A673 (cell line): ENCODE results near the gene TEX19. TPM values are rescaled to one million over a fixed set of nuclear protein-coding genes. Genes with fewer than 3 reads are reported as not detected.
A peak's percentile ranks its signal among the peaks of the same experiment; 100 is the strongest.

Source experiments
- Bru-seq: library from RNA; stranded (reverse); fragments of 400-500 nt; gene quantifications from one replicate; lab custom pipeline; 2021; lab: Mats Ljungman, UMichigan
- BruChase-seq, 2 experiments: library from RNA; stranded (reverse); fragments of 400-500 nt; gene quantifications; one replicate each; lab custom pipeline; 2021; lab: Mats Ljungman, UMichigan
- BruUV-seq: library from RNA; stranded (reverse); fragments of 400-500 nt; replicated peaks from 2 replicates; lab custom pipeline; 2021; lab: Mats Ljungman, UMichigan
- CTCF ChIA-PET: fragments of 300-600 bp; sonication (Branson Sonifier 250); formaldehyde crosslinking; loops from one replicate; lab custom pipeline; 2022; ENCODE audit warnings: antibody characterized with exemption; lab: Charles Lee
- POLR2A ChIA-PET: fragments of 300-600 bp; sonication (Branson Sonifier 250); formaldehyde crosslinking; loops from one replicate; lab custom pipeline; 2022; ENCODE audit warnings: antibody characterized with exemption; ENCODE audit not compliant: low non-redundant PET; lab: Charles Lee
- DNase-seq: peaks from one replicate; pipeline ENCODE4 v3.0.0-alpha.2; 2015; ENCODE audit warnings: low spot score
- H3K27ac ChIP-seq: fragments of 200-600 bp; sonication (generic); 2 replicates; pipeline ENCODE4 v1.5.1; 2016; ENCODE audit warnings: mixed run types, low read depth, mild to moderate bottlenecking, mixed read lengths, antibody characterized with exemption, low read length; ENCODE audit not compliant: poor library complexity, severe bottlenecking
- H3K27me3 ChIP-seq: fragments of 200-600 bp; sonication (generic); replicated peaks from 2 replicates; pipeline ENCODE4 v1.6.1; 2017; ENCODE audit warnings: mixed run types, low read depth, mild to moderate bottlenecking, mixed read lengths, antibody characterized with exemption, low read length; ENCODE audit not compliant: insufficient read depth, poor library complexity
- H3K36me3 ChIP-seq: fragments of 200-600 bp; sonication (generic); 2 replicates; pipeline ENCODE4 v1.6.1; 2016; ENCODE audit warnings: mixed run types, mild to moderate bottlenecking, mixed read lengths, antibody characterized with exemption, low read length; ENCODE audit not compliant: insufficient read depth, poor library complexity, severe bottlenecking
- H3K4me1 ChIP-seq: fragments of 200-600 bp; sonication (generic); 2 replicates; pipeline ENCODE4 v1.6.1; 2017; ENCODE audit warnings: mixed run types, mild to moderate bottlenecking, mixed read lengths, antibody characterized with exemption, low read length; ENCODE audit not compliant: insufficient read depth, poor library complexity, severe bottlenecking
- H3K4me3 ChIP-seq: fragments of 200-600 bp; sonication (generic); 2 replicates; pipeline ENCODE4 v1.5.1; 2016; ENCODE audit warnings: low read depth, mixed run types, mild to moderate bottlenecking, mixed read lengths, low read length; ENCODE audit not compliant: poor library complexity, severe bottlenecking
- H3K9me3 ChIP-seq: fragments of 200-600 bp; sonication (generic); 2 replicates; pipeline ENCODE4 v1.6.1; 2016; ENCODE audit warnings: mixed run types, low read depth, mild to moderate bottlenecking, mixed read lengths, antibody characterized with exemption, low read length; ENCODE audit not compliant: poor library complexity, severe bottlenecking
- EZH2 ChIP-seq: fragments of 200-600 bp; sonication (generic); IDR thresholded peaks from 2 replicates; pipeline ENCODE4 v1.6.1; 2017; ENCODE audit warnings: borderline replicate concordance, low read depth, mild to moderate bottlenecking, mixed read lengths, antibody characterized with exemption, low read length; ENCODE audit not compliant: poor library complexity, severe bottlenecking
- intact Hi-C: fragments of 100-400 bp; cut with micrococcal nuclease; formaldehyde crosslinking; loops from one replicate; pipeline ENCODE4 v1.10.0; 2022; ENCODE audit not compliant: unreplicated experiment
- long read RNA-seq: library from polyadenylated mRNA; stranded (forward); transcript quantifications from one replicate; pipeline ENCODE4 v2.0.0, GENCODE V29; 2022
- total RNA-seq: library from RNA; stranded (reverse); gene quantifications from 2 replicates; pipeline ENCODE4 v1.2.3, GENCODE V29; 2021
- TF ChIP-seq, protein P1 (sequence below): fragments of 300-800, 200-600 bp; sonication (generic); conservative IDR thresholded peaks from 2 replicates; pipeline ENCODE4 v1.5.1; 2017; ENCODE audit warnings: low read depth, mild to moderate bottlenecking, antibody characterized with exemption, low read length, moderate library complexity, mixed read lengths

The TEX19 gene, protein sequence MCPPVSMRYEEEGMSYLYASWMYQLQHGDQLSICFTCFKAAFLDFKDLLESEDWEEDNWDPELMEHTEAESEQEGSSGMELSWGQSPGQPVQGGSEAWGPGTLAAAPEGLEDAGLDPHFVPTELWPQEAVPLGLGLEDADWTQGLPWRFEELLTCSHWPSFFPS
- total RNA-seq (0.39 and 1.2 TPM in 2 replicates), Bru-seq, nascent RNA (percentile 29 among the genes with signal in this experiment), BruChase-seq, experiment 1, labeled RNA remaining after a 2-hour chase (percentile 36 among the genes with signal in this experiment), BruChase-seq, experiment 2, labeled RNA remaining after a 6-hour chase (percentile 15 among the genes with signal in this experiment)
- long read RNA-seq, partial matches to known transcripts, result 0 of 8 reads
- long read RNA-seq, other reads (novel, unspliced or antisense), result 6 of 8 reads

DNA sequence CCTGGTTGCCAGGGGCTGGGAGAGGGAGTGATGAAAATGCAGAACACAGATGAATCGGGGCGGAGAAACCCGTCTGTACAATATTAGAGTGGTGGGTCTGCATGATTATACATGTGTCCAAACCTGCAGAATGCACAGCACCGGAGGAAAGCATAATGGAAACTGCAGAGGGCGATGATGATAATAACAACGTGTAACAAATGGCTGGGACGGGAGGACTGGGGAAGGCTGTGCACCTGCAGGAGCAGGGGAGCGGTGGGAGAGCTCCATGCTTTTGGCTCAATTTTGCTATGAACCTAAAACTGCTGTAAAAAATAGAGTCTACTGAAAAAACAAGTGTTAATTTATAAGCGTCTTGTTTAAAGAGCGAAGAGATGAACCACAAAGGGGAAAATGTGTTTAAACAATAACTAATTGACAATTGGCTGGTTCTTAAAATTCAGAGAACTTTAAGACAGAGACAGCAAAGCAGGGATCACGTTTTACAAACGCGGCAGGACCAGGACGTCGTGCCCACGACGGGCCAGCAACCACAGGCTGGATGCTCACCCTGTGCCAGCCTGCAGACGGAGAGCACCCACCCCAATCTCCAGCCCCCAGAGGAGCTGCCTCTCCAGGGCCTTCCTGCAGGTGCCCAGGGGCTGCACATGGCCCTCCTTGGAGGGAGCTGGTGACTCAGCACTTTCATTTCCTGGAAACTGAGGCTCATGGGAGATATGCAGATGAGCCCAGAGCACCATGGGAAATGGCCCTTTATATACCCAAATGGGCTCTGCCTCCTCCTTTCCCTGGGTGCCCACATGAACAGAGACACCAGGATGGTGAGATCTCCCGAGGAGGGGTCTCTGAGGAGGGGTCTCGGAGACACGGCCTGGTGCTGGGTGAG lies at the start of gene TEX19:
TEX19 (plus strand) TSS at position 783 of the 886 bp plus-strand sequence. CDS start 2,904 bp downstream, outside the sequence.
- Histone ChIP-seq H3K4me1 (no peaks in the 10 kb centered on the region), H3K27ac (peak within 1 kb of the TSS; percentile 29), H3K9me3 (no peaks in the 10 kb centered on the region), H3K27me3 (no peaks in the 10 kb centered on the region), H3K36me3 (no peaks in the 10 kb centered on the region), H3K4me3 (no peak within 1 kb of the TSS)
- BruUV-seq, result TSS peak; percentile 89
- TF ChIP-seq EZH2, result no peak
- TF ChIP-seq, protein P1, sequence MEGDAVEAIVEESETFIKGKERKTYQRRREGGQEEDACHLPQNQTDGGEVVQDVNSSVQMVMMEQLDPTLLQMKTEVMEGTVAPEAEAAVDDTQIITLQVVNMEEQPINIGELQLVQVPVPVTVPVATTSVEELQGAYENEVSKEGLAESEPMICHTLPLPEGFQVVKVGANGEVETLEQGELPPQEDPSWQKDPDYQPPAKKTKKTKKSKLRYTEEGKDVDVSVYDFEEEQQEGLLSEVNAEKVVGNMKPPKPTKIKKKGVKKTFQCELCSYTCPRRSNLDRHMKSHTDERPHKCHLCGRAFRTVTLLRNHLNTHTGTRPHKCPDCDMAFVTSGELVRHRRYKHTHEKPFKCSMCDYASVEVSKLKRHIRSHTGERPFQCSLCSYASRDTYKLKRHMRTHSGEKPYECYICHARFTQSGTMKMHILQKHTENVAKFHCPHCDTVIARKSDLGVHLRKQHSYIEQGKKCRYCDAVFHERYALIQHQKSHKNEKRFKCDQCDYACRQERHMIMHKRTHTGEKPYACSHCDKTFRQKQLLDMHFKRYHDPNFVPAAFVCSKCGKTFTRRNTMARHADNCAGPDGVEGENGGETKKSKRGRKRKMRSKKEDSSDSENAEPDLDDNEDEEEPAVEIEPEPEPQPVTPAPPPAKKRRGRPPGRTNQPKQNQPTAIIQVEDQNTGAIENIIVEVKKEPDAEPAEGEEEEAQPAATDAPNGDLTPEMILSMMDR, result no peak
- intact Hi-C loops, result no loop called here
- ChIA-PET POLR2A (interaction anchor here (0.7 kb wide), 1 partner anchor 221 kb away, joined by 4 read pairs; no protein-coding TSS in a partner anchor), CTCF (no interaction called here)
- DNase-seq, result peak; percentile 72

DNA sequence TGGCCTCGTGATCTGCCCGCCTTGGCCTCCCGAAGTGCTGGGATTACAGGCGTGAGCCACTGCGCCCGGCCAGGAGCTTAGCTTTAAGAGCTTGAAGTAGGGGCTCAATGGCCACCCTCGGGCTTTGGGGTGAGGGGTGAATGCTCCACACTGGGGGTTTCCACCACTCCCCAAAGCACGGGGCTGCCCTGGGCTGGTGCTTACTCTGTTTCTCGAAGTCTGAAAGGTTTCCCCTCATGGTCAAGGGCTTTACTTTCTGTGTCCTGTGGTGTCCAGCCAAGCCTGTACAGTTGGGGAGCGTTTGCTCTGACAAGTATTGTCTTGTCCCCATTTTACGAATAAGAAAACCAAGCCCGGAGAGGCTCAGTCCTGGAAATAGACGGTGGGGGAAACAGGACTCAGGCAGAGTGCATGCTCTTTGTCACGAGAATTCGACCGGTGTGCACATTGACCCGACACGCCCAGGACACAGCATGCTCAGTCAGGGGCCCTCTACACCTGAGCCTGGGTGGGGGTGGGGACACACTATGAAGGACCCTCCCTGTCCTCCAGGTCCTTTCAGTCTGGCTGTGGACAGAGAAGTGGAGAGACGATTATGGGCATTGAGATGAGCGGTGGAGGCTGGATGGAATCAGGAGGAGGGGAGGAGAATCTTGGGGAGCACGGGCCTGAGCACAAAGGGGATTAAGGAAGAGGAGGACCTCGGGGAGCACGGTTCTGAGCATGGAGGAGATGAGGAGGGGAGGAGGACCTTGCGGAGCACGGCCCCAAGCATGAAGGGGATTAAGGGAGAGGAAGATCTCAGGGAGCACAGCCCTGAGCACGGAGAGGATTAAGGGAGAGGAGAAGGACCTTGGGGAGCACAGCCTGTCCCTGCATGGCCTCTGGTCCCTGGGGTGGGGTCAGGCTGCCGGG lies 49.1 kb upstream of the TEX19 start:
- no peak overlapping the region for H3K4me3 ChIP-seq
- intact Hi-C loops, result no loop called here
- no peaks in the 10 kb centered on the region for H3K27me3 ChIP-seq
- no peaks in the 10 kb centered on the region for H3K4me1 ChIP-seq
- ChIA-PET CTCF (no interaction called here), POLR2A (no interaction called here)
- H3K36me3 ChIP-seq, result no peaks in the 10 kb centered on the region
- TF ChIP-seq, protein P1, result no peak
- no peak for TF ChIP-seq EZH2
- BruUV-seq, result no TSS peak
- no peak for DNase-seq
- no peak overlapping the region for H3K27ac ChIP-seq
- no peaks in the 10 kb centered on the region for H3K9me3 ChIP-seq

DNA sequence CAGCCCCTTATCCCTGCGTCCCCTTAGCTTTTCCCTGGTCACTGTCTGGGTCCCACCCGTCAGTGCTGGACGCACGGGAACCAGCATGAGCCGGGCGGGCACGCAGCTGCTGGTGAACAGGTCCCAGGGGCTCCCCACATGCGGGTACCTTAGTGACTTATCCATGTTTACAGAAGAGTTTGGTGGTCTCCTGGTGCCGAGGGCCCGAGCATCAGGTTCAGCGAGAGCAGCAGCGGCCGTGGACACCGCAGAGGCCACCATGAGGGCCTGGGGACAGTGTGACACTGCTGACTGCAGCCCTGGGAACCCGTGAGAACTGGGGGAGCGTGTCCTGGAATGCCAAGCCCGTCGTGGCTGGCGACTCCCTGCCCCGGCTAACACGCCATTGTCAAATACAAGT lies 48.2 kb upstream of the TEX19 start:
- Histone ChIP-seq H3K9me3 (no peaks in the 10 kb centered on the region), H3K27me3 (no peaks in the 10 kb centered on the region), H3K4me3 (no peak overlapping the region), H3K4me1 (no peaks in the 10 kb centered on the region), H3K36me3 (no peaks in the 10 kb centered on the region), H3K27ac (no peak overlapping the region)
- ChIA-PET CTCF (no interaction called here), POLR2A (no interaction called here)
- intact Hi-C loops, result no loop called here
- no peak for TF ChIP-seq EZH2
- TF ChIP-seq, protein P1, result no peak
- no peak for DNase-seq
- no TSS peak for BruUV-seq
